HUES48 (cell line): ENCODE results near the gene FRMD8.

ENCODE experiments used
- H3K27ac ChIP-seq: one replicate; pipeline ENCODE4 v1.7.0; 2013; ENCODE audit warnings: low read depth, low read length, inconsistent platforms
- H3K27me3 ChIP-seq: 2 replicates; pipeline ENCODE4 v1.6.1; 2013; ENCODE audit warnings: mild to moderate bottlenecking, low read length; ENCODE audit not compliant: control insufficient read depth, insufficient read depth
- H3K36me3 ChIP-seq: 2 replicates; pipeline ENCODE4 v1.6.1; 2013; ENCODE audit warnings: low read length; ENCODE audit not compliant: control insufficient read depth, insufficient read depth
- H3K4me1 ChIP-seq: 2 replicates; pipeline ENCODE4 v1.6.1; 2013; ENCODE audit warnings: mild to moderate bottlenecking, low read length; ENCODE audit not compliant: control insufficient read depth, insufficient read depth
- H3K4me3 ChIP-seq: 2 replicates; pipeline ENCODE4 v1.5.1; 2013; ENCODE audit warnings: mild to moderate bottlenecking, low read depth, low read length
- H3K9ac ChIP-seq: 2 replicates; pipeline ENCODE4 v1.6.1; 2013; ENCODE audit warnings: mild to moderate bottlenecking, low read depth, low read length, moderate library complexity
- H3K9me3 ChIP-seq: 2 replicates; pipeline ENCODE4 v1.6.1; 2013; ENCODE audit warnings: low read length; ENCODE audit not compliant: control insufficient read depth, insufficient read depth

The FRMD8 gene

GRCh38 chr11:65422633-65423515 lies 36.4 kb downstream of the FRMD8 start, which contains the start of gene NEAT1:
Gene NEAT1 (plus strand): TSS chr11:65422798.
- Histone ChIP-seq H3K27me3 (no peaks in the 10 kb centered on the region), H3K27ac (peak within 1 kb of the TSS; percentile 98), H3K9ac (peak within 1 kb of the TSS; percentile 80), H3K36me3 (no peaks in the 10 kb centered on the region), H3K4me3 (peak within 1 kb of the TSS; percentile 60), H3K9me3 (no peaks in the 10 kb centered on the region), H3K4me1 (peaks cover 81% of the 10 kb centered on the region)

GRCh38 chr11:65423516-65424204 lies 37.2 kb downstream of the FRMD8 start:
- no peaks in the 10 kb centered on the region for H3K9me3 ChIP-seq
- peak overlapping the region; percentile 60 for H3K4me3 ChIP-seq
- peaks cover 83% of the 10 kb centered on the region for H3K4me1 ChIP-seq
- H3K27ac ChIP-seq, result peak overlapping the region; percentile 98
- no peaks in the 10 kb centered on the region for H3K27me3 ChIP-seq
- peak overlapping the region; percentile 80 for H3K9ac ChIP-seq
- H3K36me3 ChIP-seq, result no peaks in the 10 kb centered on the region

- H3K9ac ChIP-seq, result peak overlapping the region; percentile 41
- no peaks in the 10 kb centered on the region for H3K27me3 ChIP-seq
- peaks cover 83% of the 10 kb centered on the region for H3K4me1 ChIP-seq
- peak overlapping the region; percentile 60 for H3K4me3 ChIP-seq
- H3K9me3 ChIP-seq, result no peaks in the 10 kb centered on the region
- H3K36me3 ChIP-seq, result no peaks in the 10 kb centered on the region
- H3K27ac ChIP-seq, result peak overlapping the region; percentile 34
These were observed 38.0 kb downstream of the FRMD8 start for GRCh38 chr11:65424205-65425104.

GRCh38 chr11:65425105-65425970 lies 38.9 kb downstream of the FRMD8 start:
- no peaks in the 10 kb centered on the region for H3K27me3 ChIP-seq
- peaks cover 84% of the 10 kb centered on the region for H3K4me1 ChIP-seq
- H3K36me3 ChIP-seq, result no peaks in the 10 kb centered on the region
- peak overlapping the region; percentile 28; the same call in 1 of the 2 replicates for H3K9ac ChIP-seq
- peak overlapping the region; percentile 60 for H3K4me3 ChIP-seq
- peak overlapping the region; percentile 34 for H3K27ac ChIP-seq
- H3K9me3 ChIP-seq, result no peaks in the 10 kb centered on the region

GRCh38 chr11:65425971-65426838 lies 39.8 kb downstream of the FRMD8 start:
- Histone ChIP-seq H3K9ac (no peak overlapping the region; the same call in 1 of the 2 replicates), H3K27ac (peak overlapping the region; percentile 55), H3K4me1 (peaks cover 85% of the 10 kb centered on the region), H3K27me3 (no peaks in the 10 kb centered on the region), H3K9me3 (no peaks in the 10 kb centered on the region), H3K36me3 (no peaks in the 10 kb centered on the region), H3K4me3 (peak overlapping the region; percentile 60)

- Histone ChIP-seq H3K27ac (peak overlapping the region; percentile 55), H3K27me3 (no peaks in the 10 kb centered on the region), H3K9ac (peak overlapping the region; percentile 22; the same call in 1 of the 2 replicates), H3K36me3 (no peaks in the 10 kb centered on the region), H3K4me1 (peaks cover 77% of the 10 kb centered on the region), H3K4me3 (peak overlapping the region; percentile 60; the same call in 1 of the 2 replicates), H3K9me3 (no peaks in the 10 kb centered on the region)
These were observed 40.6 kb downstream of the FRMD8 start for GRCh38 chr11:65426839-65427690.

GRCh38 chr11:65427691-65428577 lies 41.5 kb downstream of the FRMD8 start:
- Histone ChIP-seq H3K9me3 (no peaks in the 10 kb centered on the region), H3K27me3 (no peaks in the 10 kb centered on the region), H3K4me3 (no peak overlapping the region), H3K4me1 (peaks cover 74% of the 10 kb centered on the region), H3K27ac (no peak overlapping the region), H3K9ac (no peak overlapping the region), H3K36me3 (no peaks in the 10 kb centered on the region)

GRCh38 chr11:65428578-65429067 lies 42.2 kb downstream of the FRMD8 start:
- H3K4me1 ChIP-seq, result peaks cover 67% of the 10 kb centered on the region
- H3K27ac ChIP-seq, result no peak overlapping the region
- H3K9ac ChIP-seq, result no peak overlapping the region

More at GRCh38 chr11:65428578-65429067, 42.2 kb downstream of the FRMD8 start:
- no peaks in the 10 kb centered on the region for H3K36me3 ChIP-seq
- H3K9me3 ChIP-seq, result no peaks in the 10 kb centered on the region
- no peak overlapping the region for H3K4me3 ChIP-seq
- no peaks in the 10 kb centered on the region for H3K27me3 ChIP-seq
